Transverse colon (tissue), 4 donors: ENCODE measurements around the gene NEK9.

ENCODE experiments used
- CTCF ChIP-seq, 5 experiments: fragments of 200-600 bp in 3 of 5; fragments of 450-650 bp in 2 of 5; sonication (generic) in 3 of 5; IDR thresholded peaks; 1 replicate in 2 of 5; 2 replicates in 3 of 5; pipeline ENCODE4 v1.5.1; 2016 to 2017; ENCODE audit warnings: antibody characterized with exemption in 5 of 5, inconsistent platforms in 3 of 5, mild to moderate bottlenecking in 2 of 5, moderate library complexity in 1 of 5
- EP300 ChIP-seq: sonication (generic); formaldehyde crosslinking; IDR thresholded peaks from one replicate; pipeline ENCODE4 v1.6.1; 2017; ENCODE audit warnings: antibody characterized with exemption, low read depth
- POLR2A ChIP-seq: fragments of 450-650 bp; IDR thresholded peaks from one replicate; pipeline ENCODE4 v1.6.1; 2016; ENCODE audit warnings: antibody characterized with exemption, mild to moderate bottlenecking, moderate library complexity
- POLR2AphosphoS5 ChIP-seq, 3 donors: sonication (generic); formaldehyde crosslinking; IDR thresholded peaks; one replicate each; pipeline ENCODE4 v1.6.1; 2016; ENCODE audit warnings: antibody characterized with exemption in 3 of 3

GRCh38 chr14:75141062-75141461 lies 14.2 kb upstream of the NEK9 start:
- no peak for TF ChIP-seq POLR2AphosphoS5 (IDR thresholded peaks at IDR 0.05)
- TF ChIP-seq CTCF (IDR thresholded peaks at IDR 0.05): no peak
- TF ChIP-seq POLR2A: no peak
- TF ChIP-seq EP300: no peak
